ENCODE results near the gene EID1.

- no peak for TF ChIP-seq POLR2AphosphoS5 (IDR thresholded peaks at IDR 0.05; ENCODE audit: low read depth, low read length)
- no peak for TF ChIP-seq POLR2A (IDR thresholded peaks at IDR 0.05; ENCODE audit: low read depth, low read length)
- TF ChIP-seq TAF1 (IDR thresholded peaks at IDR 0.05; ENCODE audit: borderline replicate concordance, low read depth, low read length): no peak
These were observed 15.4 kb downstream of the EID1 start for GRCh38 chr15:48893311-48893710.
